Stimulated activated CD8-positive, alpha-beta memory T cell treated with anti-CD3 and anti-CD28 coated beads, Interleukin-12 subunit alpha, Interleukin-12 subunit beta, amount 100 ng/mL, for 4 hours (primary cell): ENCODE data around the gene ETNK2.
"Not testable (repeated sequence)": the region's sequence is repeated elsewhere in the genome, so short reads cannot be mapped to it uniquely, and the experiment has no call there.

Source experiments
- DNase-seq: peaks from one replicate; pipeline ENCODE4 v3.0.0-alpha.2; 2020; ENCODE audit warnings: low read depth

ETNK2 gene

GRCh38 chr1:204126386-204126785 lies 25.5 kb downstream of the ETNK2 start:
- DNase-seq, result no peak

DNA sequence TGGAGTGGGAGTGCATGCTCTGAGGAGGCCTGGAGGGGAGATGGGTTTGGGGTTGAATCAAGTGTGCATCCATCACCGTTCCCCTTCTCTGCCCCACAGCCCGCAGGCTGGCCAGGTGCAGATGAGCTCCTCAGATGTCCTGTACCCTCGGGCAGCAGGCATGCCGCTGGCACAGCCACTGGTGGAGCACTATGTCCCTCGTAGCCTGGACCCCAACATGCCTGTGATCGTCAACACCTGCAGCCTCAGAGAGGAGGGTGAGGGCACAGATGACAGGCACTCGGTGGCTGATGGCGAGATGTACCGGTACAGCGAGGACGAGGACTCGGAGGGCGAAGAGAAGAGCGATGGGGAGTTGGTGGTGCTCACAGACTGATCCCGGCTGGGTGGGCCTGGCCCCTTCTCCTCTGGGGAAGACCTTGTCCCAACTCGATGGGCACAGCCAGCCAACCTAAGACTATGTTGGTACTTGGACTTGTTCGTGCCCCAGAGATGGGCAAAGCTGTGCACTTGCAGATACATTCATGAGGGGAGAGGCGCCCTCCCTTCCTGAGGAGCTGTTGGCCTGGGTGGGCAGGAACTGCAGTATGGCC lies 26.0 kb downstream of the ETNK2 start:
- DNase-seq, result no peak

DNA sequence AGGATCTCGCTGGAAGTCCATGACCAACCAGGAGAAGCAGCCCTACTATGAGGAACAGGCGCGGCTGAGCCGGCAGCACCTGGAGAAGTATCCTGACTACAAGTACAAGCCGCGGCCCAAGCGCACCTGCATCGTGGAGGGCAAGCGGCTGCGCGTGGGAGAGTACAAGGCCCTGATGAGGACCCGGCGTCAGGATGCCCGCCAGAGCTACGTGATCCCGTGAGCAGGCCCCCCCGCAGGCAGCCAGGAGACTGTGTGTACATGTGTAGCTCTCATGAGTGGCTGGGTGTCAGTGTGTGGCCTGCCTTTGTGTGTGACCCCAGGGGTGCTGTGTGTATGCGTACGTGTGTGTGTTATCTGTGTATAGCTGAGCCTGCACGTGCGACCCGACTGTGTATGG lies 27.2 kb downstream of the ETNK2 start:
- DNase-seq, result no peak

DNA sequence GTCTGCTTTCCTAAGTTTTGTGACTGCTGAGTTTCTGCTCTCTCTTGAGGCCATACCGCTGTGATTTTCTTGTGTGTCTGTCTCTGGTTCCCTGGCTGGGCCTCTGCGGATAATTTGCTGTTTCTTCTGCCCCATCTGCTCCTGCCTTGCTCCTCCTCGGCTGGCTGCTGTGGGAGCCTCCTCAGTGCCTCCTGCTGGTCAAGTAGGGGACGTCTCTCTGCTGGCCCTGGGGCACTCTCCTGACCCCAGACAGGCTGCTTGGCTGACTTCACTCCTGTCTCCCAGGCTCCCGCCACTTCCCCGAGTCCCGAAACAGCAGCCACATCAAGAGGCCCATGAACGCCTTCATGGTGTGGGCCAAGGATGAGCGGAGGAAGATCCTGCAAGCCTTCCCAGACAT lies 28.5 kb downstream of the ETNK2 start:
- DNase-seq, result no peak

GRCh38 chr1:204121840-204122555 lies 29.8 kb downstream of the ETNK2 start:
- no peak for DNase-seq

GRCh38 chr1:204116539-204116938 lies 35.3 kb downstream of the ETNK2 start:
- DNase-seq, result no peak

GRCh38 chr1:204115116-204115515 lies 36.7 kb downstream of the ETNK2 start:
- no peak for DNase-seq

DNA sequence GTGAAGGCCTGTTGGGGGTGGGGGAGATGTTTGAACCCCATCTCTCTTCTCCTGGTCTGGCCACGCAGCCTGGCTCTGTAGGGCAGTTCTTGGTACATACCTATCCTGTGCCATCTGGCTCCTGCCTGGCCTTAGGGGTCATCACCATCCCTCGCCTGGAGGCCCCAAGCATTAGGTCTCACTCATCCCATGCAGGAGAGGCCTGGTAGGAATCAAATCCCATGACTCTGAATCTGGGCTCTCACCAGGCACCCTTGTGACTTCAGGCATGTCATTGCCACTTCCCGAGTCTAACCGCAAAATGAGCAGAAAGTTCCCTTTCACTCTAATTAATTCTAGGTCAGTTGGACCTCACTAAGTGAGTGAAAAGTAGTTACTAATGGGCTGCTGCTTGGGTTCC lies 37.2 kb downstream of the ETNK2 start:
- DNase-seq, result no peak

DNA sequence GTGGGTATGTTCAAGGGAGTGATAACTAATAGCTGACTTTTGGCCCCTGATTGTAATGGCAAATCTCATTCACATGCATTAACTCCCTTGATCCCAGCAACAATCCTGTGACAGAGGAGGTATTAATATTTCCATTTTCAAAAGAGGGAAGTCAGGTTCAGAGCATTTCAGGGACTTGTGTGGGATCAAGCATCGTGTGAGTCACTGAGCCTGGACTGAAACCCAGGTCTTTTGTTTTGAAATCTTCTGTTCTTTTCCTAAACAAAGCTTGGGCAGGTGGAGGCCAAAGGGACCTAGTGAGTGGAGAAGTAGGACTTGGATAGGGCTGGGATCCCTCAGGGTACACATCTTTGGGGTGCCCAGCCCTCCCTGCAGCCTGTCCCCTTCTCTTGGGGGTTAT lies 37.9 kb downstream of the ETNK2 start:
- no peak for DNase-seq

DNA sequence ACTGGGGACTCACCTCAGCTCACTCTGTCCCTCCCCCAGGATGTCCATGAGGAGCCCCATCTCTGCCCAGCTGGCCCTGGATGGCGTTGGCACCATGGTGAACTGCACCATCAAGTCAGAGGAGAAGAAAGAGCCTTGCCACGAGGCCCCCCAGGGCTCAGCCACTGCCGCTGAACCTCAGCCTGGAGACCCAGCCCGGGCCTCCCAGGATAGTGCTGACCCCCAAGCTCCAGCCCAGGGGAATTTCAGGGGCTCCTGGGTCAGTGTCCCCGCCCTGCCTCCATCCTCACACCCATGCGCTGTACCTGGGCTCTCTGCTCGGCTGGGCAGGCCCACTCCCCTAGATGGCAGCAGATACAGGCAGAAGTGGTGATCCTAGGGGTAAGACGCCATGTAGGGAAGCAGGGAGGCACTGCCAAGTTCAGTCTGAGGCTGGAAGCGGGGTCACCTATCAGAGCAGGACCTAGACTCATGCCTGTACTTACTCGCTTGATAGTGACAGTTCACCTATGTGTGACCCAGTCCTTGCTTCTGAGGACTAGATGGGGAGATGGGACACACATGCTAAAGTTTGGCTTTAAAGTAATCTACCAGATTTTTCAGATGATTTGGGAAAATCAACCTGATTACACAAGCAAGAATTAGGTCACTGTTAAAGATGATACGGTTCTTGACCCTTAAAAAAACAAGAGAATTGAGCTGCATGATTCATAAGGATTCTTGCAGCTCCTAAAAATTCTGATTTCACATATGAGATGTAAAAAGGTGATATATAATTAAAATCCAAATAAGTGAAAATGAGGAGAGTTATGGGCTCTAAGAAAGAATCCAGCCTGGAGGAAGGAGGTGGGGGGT lies 38.7 kb downstream of the ETNK2 start:
- no peak for DNase-seq

- DNase-seq, result no peak
These were observed 40.8 kb downstream of the ETNK2 start for GRCh38 chr1:204110894-204111633.

DNA sequence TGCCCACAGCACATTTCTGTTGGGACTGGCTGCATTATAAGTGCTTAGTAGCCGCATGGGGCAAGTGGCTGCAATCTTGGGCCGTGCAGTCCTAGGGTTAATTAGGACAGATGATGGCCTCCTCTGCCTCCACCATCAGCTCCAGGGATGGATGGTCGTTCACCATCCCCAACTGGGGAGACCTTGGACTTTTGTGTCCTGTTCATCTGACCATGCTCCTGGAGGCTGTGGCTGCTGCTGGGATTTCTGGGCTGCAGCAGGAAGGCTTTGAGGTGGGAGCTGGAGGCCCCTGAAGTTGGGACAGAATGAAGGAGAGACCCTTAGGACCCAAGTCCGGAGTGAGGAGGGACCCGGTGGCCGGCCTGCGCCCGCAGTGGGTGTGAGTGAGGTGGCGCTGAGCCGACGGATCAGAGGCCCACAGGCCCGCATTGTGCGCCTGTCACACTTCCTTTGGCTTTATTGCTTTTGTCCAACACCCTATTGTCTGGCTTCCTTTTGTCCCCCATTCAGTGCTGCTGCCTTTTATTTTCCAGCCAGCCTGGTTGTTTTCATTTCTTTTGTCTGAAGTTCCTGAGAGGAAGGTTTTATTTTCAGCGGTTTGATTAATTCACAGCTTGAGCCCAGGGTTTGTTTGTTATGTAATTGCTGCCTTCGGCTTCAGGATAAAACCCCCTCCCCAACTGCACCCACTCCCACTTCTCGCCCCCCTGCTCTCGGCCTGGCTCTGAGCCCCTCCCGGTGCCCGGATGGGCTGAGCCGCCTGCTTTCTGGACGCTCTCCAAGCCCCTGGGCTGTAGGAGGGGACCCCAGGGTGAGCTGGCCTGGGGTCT lies 43.3 kb downstream of the ETNK2 start:
- DNase-seq, result no peak

GRCh38 chr1:204107892-204108291 lies 44.0 kb downstream of the ETNK2 start:
- DNase-seq, result no peak

DNA sequence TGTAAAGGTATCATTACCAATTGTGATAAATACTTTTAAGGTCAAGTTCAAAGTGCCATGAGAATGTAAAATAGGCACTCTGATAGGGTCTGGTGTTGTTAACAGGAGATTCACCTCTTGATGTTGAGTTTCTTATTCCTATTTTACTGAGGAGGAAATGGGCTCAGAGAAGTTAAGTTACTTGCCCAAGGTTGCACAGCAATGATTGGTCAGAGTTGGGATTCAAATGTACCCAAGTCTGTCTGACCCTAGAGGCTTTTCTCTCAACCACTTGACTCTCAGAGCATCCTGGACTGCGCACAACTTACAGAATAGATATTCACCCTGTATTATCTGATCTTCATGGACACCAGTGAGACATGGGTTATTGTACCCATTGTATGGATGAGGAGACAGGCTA lies 45.0 kb downstream of the ETNK2 start:
- no peak for DNase-seq

DNA sequence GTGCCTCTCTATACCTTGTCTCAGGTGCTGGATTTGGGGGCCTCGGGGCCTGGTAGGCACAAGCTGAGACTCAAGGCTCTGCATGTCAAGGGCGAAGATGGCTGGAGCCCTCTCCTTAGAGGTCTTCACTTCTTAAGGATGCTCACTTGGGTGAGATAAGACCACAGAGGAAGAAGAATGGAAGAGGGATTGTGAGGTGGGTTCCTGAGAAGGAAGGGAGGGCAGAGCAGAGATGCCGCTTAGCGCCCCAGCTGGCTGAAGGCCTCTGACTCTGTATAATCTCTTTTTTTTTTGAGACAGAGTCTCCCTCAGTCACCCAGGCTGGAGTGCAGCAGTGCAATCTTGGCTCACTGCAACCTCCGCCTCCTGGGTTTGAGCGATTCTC lies 46.7 kb downstream of the ETNK2 start:
- DNase-seq, result no peak

- DNase-seq, result no peak
These were observed 47.3 kb downstream of the ETNK2 start for GRCh38 chr1:204104331-204105130.

DNA sequence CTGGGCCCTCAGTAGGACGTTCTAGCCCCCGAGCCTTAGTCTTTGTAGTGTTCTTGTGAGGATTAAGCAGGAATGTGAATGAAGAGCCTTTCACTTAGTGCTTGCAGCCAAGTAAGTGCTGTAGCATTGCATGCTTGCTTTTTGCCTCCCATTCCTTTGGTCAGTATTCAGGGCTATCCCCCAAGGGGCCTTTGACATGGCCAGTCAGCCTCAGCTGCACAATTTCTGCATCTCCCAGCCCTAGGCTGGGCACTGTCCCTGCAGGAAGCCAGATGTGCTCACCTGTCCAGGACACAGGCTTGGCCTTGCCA lies 48.5 kb downstream of the ETNK2 start:
- DNase-seq, result no peak

- no peak for DNase-seq
These were observed 49.0 kb downstream of the ETNK2 start for GRCh38 chr1:204102739-204103430.

DNA sequence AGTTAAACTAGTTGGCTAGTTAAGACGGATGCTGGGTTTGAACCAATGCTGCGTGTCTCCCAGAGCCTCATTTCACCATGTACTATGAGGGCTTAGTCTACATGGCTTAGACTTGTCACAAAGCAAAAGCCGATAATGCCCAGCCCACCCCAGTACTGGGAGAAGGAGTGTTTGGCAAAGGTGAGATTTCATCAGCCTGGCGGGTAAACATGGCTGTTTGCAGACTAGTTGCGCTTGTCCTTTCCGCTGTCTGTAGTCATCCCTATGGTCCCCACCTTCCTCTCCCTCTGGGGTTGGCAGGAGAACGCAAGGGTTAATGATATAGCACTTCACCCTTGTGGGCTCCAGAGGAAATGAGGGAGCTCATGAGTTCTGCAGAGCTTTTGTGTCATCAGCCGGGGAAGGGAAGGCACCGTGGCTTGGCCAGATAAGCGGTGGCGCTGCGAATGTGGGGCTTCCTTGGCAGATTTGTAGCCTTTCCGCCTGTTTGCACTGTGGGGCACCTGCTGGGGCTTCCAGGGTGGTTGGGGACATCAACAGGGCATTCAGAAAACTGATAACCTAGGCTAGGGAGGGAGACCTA lies 49.7 kb downstream of the ETNK2 start:
- no peak for DNase-seq

GRCh38 chr1:204099754-204100153 lies 52.1 kb downstream of the ETNK2 start:
- DNase-seq, result not testable (repeated sequence)
